ENCODE data around the gene PTPRC.

- TF ChIP-seq, protein P1, sequence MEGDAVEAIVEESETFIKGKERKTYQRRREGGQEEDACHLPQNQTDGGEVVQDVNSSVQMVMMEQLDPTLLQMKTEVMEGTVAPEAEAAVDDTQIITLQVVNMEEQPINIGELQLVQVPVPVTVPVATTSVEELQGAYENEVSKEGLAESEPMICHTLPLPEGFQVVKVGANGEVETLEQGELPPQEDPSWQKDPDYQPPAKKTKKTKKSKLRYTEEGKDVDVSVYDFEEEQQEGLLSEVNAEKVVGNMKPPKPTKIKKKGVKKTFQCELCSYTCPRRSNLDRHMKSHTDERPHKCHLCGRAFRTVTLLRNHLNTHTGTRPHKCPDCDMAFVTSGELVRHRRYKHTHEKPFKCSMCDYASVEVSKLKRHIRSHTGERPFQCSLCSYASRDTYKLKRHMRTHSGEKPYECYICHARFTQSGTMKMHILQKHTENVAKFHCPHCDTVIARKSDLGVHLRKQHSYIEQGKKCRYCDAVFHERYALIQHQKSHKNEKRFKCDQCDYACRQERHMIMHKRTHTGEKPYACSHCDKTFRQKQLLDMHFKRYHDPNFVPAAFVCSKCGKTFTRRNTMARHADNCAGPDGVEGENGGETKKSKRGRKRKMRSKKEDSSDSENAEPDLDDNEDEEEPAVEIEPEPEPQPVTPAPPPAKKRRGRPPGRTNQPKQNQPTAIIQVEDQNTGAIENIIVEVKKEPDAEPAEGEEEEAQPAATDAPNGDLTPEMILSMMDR (IDR thresholded peaks at IDR 0.05) = no peak
- no peak for TF ChIP-seq POLR2A (IDR thresholded peaks at IDR 0.05)
Measured at GRCh38 chr1:198590454-198590853, 48.4 kb upstream of the PTPRC start.

All from ovary (tissue), 3 donors.